Hematopoietic multipotent progenitor cell (in vitro differentiated cells): ENCODE measurements around the gene BAK1. TPM values are rescaled to one million over a fixed set of nuclear protein-coding genes. Genes with fewer than 3 reads are reported as not detected.
A peak's percentile ranks its signal among the peaks of the same experiment; 100 is the strongest.
"Not testable (repeated sequence)": the region's sequence is repeated elsewhere in the genome, so short reads cannot be mapped to it uniquely, and the experiment has no call there.

ENCODE experiments used
- DNase-seq, 3 donors: peaks; one replicate each; pipeline ENCODE4 v3.0.0-alpha.2; 2011 to 2015; ENCODE audit warnings: low read depth in 2 of 3, low spot score in 2 of 3
- total RNA-seq: library from RNA; depleted of rRNA; stranded (reverse); fragments of >200 nt; gene quantifications from one replicate; pipeline ENCODE4 v1.2.3, GENCODE V29; 2012

Gene BAK1
- total RNA-seq, 1 donor = 27.5 TPM

GRCh38 chr6:33609019-33609418, 28.9 kb upstream of the BAK1 start:
- DNase-seq = no peak

DNA sequence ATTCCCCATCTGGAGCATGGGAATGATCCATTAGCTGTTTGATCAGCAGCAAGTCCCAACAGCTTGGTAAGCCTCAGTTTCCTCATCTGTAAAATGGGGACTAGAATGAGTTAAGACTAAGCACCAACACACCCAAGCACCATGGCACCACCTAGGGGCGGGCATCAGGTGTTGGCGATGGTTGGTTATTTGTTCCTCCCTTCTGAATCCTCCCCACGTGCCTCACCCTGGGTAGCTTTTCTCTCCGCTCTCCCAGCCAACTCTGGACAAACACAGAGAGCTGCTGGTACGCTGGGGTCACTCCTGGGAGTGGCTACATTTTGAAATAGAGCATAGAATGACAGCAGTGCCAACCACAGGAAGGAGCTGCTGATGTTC, 27.7 kb upstream of the BAK1 start:
- DNase-seq = peak in 1 of 3 donors; percentile 45

DNA sequence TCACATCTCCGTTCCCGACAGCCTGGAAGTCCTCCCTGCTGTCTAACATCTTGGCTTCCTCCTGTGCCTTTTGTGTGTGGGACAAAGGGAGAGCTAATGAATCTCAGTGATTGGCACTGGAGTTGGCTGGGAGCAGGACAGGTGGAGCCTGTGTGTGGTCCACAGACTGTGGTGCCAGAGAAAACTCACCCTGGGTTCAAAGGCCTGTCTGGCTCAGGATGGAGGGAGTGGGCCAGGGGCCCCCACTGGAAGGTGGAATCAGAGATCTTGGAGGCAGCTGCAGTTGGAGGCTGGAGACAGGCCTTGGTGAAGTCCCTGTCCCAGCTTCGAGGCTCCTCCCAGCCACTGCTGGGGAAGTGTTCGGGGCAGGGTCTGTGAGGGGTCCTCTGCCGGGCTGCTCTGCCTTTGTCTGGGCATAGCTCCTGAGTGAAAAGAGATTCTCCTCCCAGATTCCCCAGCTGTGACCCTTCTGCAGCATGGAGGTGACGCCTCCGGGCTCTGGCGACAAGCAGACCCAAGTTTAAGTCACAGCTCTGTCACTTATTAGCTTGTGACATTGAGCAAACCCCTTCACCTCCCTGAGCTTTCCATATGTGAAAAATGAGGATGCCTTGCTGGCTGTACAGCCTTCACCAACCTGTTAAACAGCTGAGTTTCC, 27.2 kb upstream of the BAK1 start:
- no peak for DNase-seq

- DNase-seq = no peak
Measured at GRCh38 chr6:33606642-33607041, 26.6 kb upstream of the BAK1 start.

GRCh38 chr6:33604941-33605854, 25.1 kb upstream of the BAK1 start:
- DNase-seq = no peak

DNA sequence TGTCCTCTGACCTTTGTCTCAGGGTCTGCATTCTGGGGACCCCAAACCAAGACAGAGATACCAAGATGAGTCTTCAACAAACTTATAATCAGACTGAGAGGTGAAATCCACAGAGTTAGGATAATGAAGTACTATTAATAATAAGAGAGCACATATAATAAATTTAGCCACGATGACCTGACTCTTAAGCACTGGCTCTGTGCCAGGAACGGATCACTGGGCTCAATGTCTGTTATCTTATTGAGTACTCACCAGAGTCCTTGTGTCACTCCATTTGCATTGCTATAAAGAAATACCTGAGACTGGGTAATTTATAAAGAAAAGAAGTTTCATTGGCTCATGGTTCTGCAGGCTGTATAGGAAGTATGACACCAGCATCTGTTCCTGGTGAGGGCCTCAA, 22.1 kb upstream of the BAK1 start:
- no peak for DNase-seq

- DNase-seq = no peak
Measured at GRCh38 chr6:33600761-33601160, 20.7 kb upstream of the BAK1 start.

DNA sequence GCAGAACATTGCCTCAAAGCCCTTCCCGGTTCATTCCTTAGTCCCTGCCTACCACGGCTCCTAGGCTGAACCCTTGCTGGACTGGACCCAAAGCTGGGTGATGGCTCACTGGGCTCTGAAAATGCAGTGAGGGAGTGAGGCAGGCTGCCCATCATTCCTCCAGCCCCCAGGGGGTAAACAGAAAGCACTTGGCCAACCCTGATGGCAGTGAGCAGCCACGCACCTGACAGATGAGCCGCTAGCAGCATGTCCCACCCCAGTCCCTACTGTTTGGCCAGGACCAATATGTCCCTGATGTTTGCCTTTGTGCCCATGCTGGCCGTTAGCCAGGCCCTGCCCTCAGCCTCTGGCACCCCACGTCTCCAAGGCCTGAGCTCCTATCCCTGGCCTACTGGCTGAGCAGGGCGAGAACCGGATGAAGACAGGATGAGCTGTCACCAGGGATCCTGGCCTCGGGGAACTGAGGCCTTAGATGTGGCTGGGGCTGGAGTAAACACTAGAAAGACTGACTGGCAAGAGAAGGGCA, 19.4 kb upstream of the BAK1 start:
- no peak for DNase-seq

GRCh38 chr6:33597551-33598322, 17.7 kb upstream of the BAK1 start:
- no peak for DNase-seq

DNA sequence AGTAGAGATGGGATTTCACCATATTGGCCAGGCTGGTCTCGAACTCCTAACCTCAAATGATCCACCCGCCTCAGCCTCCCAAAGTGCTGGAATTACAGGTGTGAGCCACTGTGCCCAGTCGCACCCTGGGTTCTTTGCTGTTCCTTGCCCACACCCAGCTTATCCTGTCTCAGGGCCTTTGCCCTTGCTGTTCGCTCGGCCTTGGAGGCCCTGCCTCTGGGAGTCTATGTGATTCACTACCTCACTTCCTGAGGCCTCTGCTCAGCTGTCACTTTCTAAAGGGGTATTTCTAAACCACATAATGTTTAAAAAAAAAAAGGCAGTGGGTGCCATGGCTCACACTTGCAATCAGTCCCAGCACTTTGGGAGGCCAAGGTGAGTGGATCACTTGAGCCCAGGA, 16.8 kb upstream of the BAK1 start:
- not testable (repeated sequence) for DNase-seq

DNA sequence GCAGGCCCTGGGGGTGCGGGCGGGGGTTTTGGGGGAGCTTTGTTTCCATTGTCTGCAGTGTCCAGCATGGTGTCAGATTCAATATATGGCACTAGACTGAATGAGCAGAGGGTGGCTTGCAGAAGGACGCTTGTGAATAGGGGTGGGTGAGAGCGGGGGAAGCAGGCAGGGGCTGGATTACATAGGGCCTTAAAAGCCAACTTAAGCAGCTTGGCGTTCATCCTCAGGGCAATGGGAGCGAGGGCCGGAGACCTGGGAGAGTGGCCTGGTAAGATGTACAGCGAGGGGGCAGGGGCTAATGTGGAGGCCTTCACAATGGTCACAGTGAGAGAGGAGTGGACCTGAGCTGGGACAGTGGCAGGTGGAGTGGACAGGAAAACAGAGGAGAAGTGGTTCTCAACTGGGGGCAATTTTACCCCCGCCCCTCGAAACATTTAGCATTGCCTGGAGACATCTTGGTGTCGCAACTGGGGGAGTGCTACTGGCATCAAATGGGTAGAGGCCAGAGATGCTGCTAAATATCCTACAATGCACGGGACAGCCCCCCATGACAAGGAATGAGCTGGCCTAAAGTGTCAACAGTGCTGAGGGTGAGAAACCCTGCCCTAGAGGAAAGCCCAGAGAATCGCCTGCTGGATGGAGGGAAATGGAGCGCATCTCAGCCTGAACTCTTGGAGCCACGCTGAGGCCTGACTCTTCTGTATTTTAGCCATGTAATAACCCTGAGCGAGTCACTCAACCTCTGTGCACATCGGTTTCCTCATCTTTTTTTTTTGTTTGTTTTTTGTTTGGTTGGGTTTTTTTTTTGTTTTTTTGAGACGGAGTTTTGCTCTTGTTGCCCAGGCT, 15.1 kb upstream of the BAK1 start:
- no peak for DNase-seq

- DNase-seq = no peak
Measured at GRCh38 chr6:33593414-33593727, 13.3 kb upstream of the BAK1 start.

DNA sequence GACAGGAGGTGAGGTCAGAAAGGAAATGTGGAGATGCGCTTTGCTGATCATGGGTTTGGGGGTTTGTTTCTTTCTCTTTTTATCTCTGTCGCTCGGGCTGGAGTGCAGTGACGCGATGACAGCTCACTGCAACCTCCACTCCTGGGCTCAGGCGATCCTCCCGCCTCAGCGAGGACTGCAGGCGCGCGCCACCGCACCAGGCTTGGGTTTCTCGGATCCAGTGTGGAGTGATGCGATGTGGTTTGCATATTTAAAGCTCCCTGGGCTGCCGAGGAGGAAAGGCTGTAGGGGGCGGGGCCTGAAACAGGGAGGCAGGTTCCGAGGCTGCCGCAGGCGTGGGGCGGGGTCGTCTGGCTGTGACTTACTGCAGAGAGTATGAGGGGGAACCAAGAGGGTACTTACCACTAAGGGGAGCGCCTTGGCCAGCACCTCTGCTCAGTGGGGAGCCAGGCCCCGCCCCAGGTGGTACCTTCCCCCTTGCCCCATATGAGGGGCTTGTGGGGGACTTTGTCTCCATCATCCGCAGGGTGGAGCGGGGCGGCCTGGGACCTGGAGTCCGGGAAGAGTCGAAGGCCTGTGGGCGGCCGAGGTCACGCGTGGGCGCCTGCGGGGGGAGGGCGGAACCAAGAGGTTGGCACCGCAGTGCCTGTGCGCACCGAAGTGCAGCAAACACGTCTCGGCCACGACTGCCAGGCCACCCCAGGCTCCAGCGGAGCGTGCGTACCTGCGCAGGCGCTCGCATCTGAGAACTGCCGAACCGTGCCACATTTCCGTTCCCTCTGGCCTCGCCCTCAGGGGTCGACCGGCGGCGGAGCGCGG, 12.7 kb upstream of the BAK1 start:
- DNase-seq = peak in 2 of 3 donors; percentile 50 to 60

- no peak for DNase-seq
Measured at GRCh38 chr6:33592280-33592594, 12.2 kb upstream of the BAK1 start.

DNA sequence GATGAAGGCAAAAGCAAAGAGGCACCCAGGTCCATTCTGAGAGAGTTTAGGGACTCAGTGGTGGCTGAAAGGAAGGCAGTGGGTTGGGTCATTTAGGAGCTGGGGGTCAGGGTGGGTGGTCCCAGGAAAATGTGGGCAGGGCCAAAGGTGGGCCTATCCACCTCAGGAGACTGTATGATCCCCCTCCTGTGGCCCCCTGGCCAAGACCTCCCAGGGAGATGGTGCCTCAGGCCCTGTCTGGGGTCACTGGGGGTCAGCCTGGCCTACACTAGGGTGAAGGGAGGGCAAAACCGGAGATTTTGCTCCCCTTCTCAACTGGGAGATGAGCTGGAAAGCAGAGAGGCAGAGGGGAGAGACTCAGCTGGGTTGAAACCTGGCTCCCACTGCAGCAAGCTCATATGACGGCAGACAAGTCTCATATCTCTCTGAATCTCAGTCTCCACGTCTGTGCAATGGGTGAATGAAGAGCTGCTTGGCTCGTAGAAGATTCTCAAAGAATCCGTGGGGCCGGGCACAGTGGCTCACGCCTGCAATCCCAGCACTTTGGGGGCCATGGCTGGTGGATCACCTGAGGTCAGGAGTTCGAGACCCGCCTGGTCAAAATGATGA, 11.5 kb upstream of the BAK1 start:
- DNase-seq = no peak

DNA sequence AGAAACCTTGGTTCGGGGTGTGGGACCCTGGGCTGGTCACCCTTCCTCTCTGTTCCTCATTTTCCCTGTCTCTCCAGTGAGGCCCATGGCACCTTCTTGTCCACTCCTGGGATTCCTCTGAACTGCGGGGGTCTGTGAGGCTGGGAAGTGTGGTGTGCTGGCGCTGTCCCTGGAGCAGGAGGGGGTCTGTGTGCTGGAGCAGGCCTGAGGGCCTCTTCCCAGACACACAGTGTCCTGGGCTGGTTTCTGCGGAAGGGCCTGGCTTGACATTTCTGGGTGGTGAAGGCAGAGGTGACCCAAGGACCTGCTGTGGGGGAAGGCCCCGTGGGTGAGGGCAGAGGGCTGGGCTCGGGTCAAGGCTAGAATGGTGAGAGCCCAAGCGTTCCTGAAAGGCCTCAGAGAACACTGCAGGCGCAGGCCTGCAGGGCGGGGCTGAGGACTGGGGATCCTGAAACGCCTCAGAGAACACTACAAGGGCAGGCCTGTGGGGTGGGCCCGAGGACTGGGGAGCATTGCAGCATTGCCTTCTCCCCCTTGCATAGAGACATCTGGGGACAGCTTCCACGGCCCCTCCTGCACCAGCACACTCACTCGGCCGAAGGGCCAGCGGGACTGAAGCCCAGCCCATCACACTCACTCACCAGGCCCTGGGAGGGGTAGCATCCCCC, 10.6 kb upstream of the BAK1 start:
- no peak for DNase-seq

DNA sequence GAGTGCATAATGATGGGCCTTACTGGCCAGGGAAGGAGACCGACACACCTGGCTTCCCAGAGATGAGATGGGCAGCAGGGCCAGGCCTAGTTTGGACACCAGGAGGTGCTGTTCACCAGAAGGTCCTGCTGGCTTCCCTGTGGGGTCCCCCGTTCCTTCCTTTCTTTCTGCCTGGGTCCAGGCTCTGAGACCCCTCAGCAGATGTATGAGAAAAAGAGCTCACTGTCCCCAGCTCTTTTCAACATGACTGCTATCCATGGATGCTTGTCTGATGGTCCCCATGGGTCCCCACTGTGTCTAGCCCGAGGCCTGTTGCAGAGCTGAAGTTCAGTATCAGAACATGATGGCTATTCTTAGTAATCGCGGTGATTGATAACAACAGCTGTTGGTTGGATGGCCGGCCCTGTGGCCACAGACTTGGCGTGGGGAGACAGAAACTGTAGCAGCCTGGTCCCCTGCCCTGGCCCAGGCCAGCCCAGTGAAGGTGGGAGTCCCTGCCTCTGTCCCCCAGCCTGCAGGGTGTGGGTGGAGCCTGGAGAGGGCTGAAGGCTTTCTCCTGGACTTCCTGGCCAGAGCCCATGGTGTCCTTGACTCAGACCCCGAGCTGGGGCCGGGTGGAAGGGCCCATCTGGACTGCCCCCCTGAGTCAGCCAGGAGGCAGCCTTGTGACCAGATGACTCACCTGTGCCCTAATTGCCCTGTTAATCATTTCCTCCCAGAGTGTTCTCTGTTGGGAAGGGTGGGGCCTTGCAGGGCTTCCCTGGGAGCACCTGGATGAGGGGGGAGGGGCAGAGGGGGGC, 9.9 kb upstream of the BAK1 start:
- peak in 2 of 3 donors; percentile 61 to 67 for DNase-seq

DNA sequence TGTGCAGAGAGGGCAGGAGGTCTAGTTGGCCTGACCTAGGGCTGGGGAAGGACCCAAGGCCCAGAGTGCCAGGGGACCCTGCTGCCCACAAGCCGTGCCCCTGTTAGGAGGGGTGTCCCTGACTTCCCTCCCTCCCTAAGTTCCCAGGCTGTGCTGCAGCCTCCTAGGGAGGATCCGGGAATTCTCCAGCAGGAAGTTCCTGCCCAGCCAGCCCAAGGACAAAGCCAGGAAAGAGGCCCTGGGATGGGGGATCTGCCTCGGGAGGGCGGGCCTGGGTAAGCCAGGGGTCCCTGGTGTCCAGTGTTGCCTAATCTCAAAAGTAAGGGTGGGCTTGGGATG, 9.3 kb upstream of the BAK1 start:
- no peak for DNase-seq
